Breast epithelium (tissue), 3 donors: ENCODE results near the gene DHX32.

ENCODE experiments used
- POLR2A ChIP-seq: fragments of 450-650 bp; IDR thresholded peaks from one replicate; pipeline ENCODE4 v1.6.1; 2016; ENCODE audit warnings: antibody characterized with exemption, mild to moderate bottlenecking, moderate library complexity
- POLR2AphosphoS5 ChIP-seq, 3 donors: sonication (generic); formaldehyde crosslinking; IDR thresholded peaks; one replicate each; pipeline ENCODE4 v1.6.1; 2017; ENCODE audit warnings: antibody characterized with exemption in 3 of 3
- TF ChIP-seq, protein P1 (sequence below), 3 donors: fragments of 450-650 bp; IDR thresholded peaks; one replicate each; pipeline ENCODE4 v1.5.1; 2016 to 2017; ENCODE audit warnings: antibody characterized with exemption in 3 of 3, mild to moderate bottlenecking in 3 of 3, moderate library complexity in 3 of 3

- TF ChIP-seq POLR2AphosphoS5 (IDR thresholded peaks at IDR 0.05) (no peak), POLR2A (no peak)
- TF ChIP-seq, protein P1, sequence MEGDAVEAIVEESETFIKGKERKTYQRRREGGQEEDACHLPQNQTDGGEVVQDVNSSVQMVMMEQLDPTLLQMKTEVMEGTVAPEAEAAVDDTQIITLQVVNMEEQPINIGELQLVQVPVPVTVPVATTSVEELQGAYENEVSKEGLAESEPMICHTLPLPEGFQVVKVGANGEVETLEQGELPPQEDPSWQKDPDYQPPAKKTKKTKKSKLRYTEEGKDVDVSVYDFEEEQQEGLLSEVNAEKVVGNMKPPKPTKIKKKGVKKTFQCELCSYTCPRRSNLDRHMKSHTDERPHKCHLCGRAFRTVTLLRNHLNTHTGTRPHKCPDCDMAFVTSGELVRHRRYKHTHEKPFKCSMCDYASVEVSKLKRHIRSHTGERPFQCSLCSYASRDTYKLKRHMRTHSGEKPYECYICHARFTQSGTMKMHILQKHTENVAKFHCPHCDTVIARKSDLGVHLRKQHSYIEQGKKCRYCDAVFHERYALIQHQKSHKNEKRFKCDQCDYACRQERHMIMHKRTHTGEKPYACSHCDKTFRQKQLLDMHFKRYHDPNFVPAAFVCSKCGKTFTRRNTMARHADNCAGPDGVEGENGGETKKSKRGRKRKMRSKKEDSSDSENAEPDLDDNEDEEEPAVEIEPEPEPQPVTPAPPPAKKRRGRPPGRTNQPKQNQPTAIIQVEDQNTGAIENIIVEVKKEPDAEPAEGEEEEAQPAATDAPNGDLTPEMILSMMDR (IDR thresholded peaks at IDR 0.05): no peak
Measured at GRCh38 chr10:125801574-125801973, 79.5 kb downstream of the DHX32 start.
